HFF-Myc (cell line): Measurements from ENCODE around the gene MORN4.

Source experiments
- DNase-seq: peaks from one replicate; pipeline ENCODE4 v3.0.0-alpha.2; 2011; ENCODE audit warnings: low read depth; ENCODE audit errors: extremely low read depth
- H3K4me3 ChIP-seq: replicated peaks from 2 replicates; pipeline ENCODE4 v1.5.1; 2011; ENCODE audit warnings: low read depth, mild to moderate bottlenecking, control low read depth, low read length
- TF ChIP-seq, protein P1 (sequence below): IDR thresholded peaks from 2 replicates; pipeline ENCODE4 v1.5.1; 2012; ENCODE audit warnings: mild to moderate bottlenecking, low read depth, low read length, control low read depth; ENCODE audit errors: missing control alignments

MORN4 gene

DNA sequence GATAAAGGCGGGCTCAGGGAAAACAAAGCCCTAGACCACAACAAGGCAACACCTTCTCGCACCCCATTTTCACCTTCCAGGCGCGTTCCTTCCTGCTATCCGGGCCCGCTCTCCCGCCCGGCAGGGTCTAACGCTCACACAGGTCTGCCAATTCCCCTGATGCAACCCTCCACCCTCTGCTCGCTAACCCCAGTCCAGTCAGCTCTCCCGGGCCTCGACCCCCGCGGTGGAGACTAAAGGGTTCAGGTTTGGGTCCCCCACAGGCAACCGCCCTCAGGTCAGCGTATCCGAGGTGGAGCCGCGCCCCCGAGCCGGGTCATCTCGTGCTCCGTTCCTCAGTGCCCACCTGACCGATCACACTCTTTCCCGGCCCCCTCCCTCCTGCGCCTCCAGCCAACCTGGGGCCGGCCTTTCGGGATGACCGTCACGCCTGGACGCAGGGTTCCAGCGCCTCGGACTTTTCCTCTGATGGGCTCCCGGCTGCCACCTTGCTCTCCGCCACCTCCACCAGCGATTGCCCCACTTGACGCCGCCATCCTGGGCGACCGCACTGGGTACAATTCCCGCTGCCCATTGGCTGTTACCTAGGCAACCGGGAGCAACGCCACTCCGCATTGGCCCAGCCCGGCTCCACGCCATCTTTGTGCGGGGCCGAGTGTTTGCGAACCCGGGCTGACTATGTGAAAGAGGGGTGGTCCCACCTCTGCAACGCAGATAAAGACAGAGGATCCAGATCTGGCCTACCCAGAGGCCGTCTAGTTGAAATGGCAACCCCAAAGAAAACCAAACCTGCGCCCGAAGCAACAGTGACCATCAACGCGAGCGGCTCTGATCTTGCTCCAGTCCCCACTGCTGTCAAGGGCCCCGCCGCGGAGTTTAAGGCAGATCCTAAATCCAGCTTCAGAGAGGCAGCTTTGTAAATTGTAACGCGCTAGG lies at the start of gene MORN4:
MORN4 (minus strand) TSS at position 552 of the 936 bp plus-strand sequence. CDS start 13,847 bp downstream, outside the sequence.
- peak within 1 kb of the TSS; percentile 94 for H3K4me3 ChIP-seq
- peak; percentile 85 for DNase-seq
- TF ChIP-seq, protein P1, sequence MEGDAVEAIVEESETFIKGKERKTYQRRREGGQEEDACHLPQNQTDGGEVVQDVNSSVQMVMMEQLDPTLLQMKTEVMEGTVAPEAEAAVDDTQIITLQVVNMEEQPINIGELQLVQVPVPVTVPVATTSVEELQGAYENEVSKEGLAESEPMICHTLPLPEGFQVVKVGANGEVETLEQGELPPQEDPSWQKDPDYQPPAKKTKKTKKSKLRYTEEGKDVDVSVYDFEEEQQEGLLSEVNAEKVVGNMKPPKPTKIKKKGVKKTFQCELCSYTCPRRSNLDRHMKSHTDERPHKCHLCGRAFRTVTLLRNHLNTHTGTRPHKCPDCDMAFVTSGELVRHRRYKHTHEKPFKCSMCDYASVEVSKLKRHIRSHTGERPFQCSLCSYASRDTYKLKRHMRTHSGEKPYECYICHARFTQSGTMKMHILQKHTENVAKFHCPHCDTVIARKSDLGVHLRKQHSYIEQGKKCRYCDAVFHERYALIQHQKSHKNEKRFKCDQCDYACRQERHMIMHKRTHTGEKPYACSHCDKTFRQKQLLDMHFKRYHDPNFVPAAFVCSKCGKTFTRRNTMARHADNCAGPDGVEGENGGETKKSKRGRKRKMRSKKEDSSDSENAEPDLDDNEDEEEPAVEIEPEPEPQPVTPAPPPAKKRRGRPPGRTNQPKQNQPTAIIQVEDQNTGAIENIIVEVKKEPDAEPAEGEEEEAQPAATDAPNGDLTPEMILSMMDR = no peak

DNA sequence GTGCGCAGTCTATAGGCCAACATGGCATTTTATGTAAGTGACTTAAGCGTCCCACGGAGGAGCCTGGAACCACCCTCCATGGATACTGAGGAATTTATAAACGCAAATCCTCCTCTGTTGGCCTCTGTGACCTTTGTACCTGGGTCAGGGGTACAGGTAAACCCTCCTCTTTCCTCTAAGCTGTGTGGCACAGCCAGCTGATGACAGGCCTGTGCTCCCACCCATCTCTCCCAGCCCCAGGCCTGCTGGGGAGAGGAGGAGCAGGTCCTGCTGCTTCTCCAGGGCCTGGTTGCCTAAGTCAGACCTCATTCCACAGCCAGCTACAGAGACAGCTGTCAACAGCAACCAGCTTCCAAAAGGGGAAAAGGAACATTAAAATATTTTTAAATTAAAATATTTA lies 48.7 kb upstream of the MORN4 start:
- TF ChIP-seq, protein P1 = no peak
- no peak for DNase-seq
- H3K4me3 ChIP-seq = no peak overlapping the region

DNA sequence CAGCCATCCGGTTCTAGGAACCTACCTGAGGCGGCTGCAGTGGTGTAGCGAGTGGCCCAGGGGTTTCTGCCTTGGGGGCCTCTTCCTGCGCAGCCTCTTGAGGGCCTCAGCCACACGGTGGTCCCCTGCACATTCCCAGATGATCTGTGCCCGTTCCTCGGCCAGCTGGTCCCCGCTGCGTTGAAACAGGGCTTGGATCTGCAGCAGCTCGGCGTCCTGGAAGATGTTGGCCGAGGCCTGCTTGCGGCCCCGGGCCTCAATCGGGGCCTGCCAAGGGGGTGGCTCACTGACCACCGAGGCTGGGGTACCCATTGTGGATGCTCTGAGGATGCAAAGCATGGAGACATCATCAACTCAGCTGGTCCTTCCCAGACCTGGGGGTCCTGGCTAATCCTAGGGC lies 46.3 kb upstream of the MORN4 start:
- DNase-seq = no peak
- TF ChIP-seq, protein P1 = no peak
- H3K4me3 ChIP-seq = no peak overlapping the region

DNA sequence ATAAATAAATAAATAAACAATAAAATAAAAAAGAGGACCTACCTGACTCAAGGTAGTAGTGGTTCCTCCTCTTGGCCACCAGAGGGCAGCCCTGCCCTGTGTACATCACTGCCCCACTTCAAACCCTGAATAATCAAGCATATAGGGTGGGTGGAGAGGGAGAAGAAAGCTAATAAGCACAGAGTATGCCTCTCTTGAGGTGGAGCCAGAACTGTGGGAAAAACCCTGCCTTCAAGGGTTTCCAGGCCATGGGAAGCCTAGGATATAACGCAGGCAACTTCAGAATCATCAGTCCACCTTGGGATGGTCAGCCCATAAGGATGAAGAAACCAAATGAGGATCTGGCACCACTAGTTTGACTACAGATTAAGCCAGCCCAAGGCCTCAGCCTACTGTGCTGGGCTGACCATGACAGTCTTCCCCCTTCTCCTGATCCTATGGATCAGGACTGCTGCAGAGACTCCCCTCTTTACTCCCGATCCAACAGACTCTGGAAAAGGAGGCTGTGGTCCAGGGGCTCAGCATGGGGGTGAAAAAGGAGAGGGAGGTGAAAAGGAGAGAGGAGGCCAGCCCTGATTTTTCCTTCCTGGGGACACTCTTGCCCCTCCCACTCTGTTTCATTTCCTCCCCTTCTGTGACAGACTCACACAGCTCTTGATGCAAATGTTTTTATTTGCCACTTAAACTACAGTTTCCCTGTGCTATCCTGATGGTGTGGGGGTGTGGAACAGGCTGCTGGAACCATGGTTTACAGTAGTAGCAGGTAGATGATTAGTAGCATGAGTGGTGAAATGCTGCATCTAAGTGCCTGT lies 43.7 kb upstream of the MORN4 start:
- DNase-seq = no peak
- no peak overlapping the region for H3K4me3 ChIP-seq
- TF ChIP-seq, protein P1 = peak; percentile 87

DNA sequence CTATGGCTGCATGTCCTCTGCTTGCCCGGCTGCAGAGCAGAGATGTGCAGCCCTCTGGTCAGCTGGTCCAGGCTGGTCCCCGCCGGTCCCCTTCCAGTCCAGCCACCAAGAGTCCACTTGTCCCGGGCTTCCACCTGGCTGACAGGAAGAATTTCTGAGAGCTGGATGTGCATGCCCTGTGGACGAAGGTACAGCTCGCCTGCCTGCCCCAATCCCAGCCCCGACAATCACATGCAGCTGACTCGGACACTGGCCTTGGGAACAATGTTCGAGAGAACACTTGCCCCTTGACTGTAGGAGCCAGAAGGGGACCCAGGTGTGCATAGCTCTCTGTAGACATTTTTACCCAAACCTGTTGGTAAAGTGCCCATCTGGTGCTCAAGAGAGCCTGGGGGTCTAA lies 41.9 kb upstream of the MORN4 start:
- no peak for DNase-seq
- TF ChIP-seq, protein P1 = no peak
- no peak overlapping the region for H3K4me3 ChIP-seq

DNA sequence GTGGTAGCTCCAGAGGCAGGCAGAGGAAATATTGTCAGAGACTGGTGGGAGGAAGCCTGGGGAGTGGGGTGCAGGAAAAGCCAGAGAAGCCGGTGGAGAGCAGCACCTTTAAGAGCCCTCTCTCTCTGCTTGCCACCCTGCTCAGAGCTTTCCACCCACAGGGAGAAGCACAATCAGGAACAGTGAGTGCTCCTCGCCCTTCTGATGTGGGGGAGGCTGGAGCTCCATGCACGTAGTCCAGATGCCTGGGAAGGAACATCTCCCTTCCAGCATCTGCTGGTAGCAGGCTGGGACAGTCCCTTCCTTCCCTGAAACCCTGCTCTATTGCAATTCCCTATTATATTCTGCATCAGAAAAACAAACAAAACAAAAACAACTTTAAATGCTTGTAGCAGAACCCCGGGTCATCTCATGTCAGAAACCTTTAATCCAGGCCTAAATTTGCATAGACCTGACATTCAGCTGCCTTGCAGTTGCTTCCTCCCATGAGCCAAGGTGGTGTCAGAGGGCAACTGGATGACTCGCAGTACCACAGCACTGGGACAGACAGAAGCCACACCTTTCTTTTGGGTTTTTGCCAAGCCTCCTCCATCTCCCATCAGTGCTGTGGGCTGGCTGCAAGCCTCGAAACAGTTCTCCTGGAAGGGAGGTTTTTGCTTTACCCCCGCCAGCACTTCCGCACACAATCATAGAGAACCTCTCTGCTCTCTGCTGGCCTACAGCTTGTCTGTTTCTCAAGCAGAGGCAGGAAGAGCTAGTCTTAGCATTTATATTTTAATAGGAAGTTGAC lies 40.6 kb upstream of the MORN4 start:
- no peak overlapping the region for H3K4me3 ChIP-seq
- TF ChIP-seq, protein P1 = no peak
- peak; percentile 69 for DNase-seq
